RWPE2 (cell line): Measurements from ENCODE around the gene CLIP1.
"Not testable (repeated sequence)": the region's sequence is repeated elsewhere in the genome, so short reads cannot be mapped to it uniquely, and the experiment has no call there.

Experiments used
- ATAC-seq: fragments of 200-7000 bp; cut with Tn5 transposase; 3 replicates; pipeline ENCODE4 v1.9.1; 2021; ENCODE audit warnings: low read depth
- DNase-seq: peaks from one replicate; pipeline ENCODE4 v3.0.0-alpha.2; 2020; ENCODE audit warnings: low spot score
- H3K27ac ChIP-seq: fragments of 450-650 bp; 2 replicates; pipeline ENCODE4 v1.5.1; 2017; ENCODE audit warnings: mild to moderate bottlenecking; ENCODE audit not compliant: poor library complexity, severe bottlenecking
- H3K27me3 ChIP-seq: fragments of 250-450 bp; sonication (Bioruptor Pico); 2 replicates; pipeline ENCODE4 v1.5.1; 2021; ENCODE audit warnings: mild to moderate bottlenecking, moderate library complexity; ENCODE audit not compliant: insufficient read depth, poor library complexity, severe bottlenecking
- H3K36me3 ChIP-seq: fragments of 250-450 bp; sonication (Bioruptor Pico); 2 replicates; pipeline ENCODE4 v1.5.1; 2020; ENCODE audit warnings: low read depth, mild to moderate bottlenecking, moderate library complexity
- H3K4me1 ChIP-seq: fragments of 250-450 bp; sonication (Bioruptor Pico); 2 replicates; pipeline ENCODE4 v1.5.1; 2021; ENCODE audit warnings: mild to moderate bottlenecking, moderate library complexity; ENCODE audit not compliant: insufficient read depth, poor library complexity, severe bottlenecking
- H3K4me3 ChIP-seq: fragments of 250-450 bp; sonication (Bioruptor Pico); 2 replicates; pipeline ENCODE4 v1.5.1; 2021; ENCODE audit warnings: mild to moderate bottlenecking, moderate library complexity; ENCODE audit not compliant: severe bottlenecking
- H3K9me3 ChIP-seq: fragments of 250-450 bp; sonication (Bioruptor Pico); 2 replicates; pipeline ENCODE4 v1.5.1; 2021; ENCODE audit warnings: mild to moderate bottlenecking, moderate library complexity; ENCODE audit not compliant: severe bottlenecking
- TF ChIP-seq, protein P1 (sequence below): fragments of 450-650 bp; IDR thresholded peaks from one replicate; pipeline ENCODE4 v1.5.1; 2017; ENCODE audit warnings: mild to moderate bottlenecking, moderate library complexity; ENCODE audit not compliant: poor library complexity, severe bottlenecking

The CLIP1 gene

DNA sequence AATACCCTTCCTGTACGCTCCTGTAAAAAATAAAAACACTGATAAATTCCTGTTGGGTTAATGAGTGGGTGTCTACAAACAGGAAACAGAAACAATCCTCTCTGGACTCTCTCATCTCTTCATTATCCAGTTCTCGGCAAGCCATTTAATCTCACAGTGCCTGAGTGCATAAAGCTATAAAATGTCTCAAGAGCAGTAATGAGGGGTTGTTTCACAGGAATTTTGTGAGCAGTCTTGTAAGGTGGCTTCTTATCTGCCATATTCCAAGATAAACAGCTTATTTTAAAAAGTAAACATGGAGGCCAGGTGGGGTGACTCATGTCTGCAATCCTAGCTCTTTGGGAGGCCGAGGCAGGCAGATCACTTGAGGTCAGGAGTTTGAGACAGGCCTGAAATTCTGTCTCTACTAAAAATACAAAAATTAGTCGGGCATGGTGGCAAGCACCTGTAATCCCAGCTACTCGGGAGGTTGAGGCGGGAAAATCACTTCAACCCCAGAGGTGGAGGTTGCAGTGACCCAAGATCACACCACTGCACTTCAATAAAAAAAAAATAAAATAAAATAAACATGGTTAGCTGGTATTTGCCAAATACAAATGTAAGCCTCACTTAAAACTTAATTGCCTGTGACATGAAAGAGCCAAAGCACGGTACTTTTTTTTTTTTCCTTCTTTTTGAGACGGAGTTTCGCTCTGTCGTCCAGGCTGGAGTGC lies 54.0 kb downstream of the CLIP1 start:
- Histone ChIP-seq H3K4me3 (no peak overlapping the region), H3K27ac (peak overlapping the region; percentile 77), H3K4me1 (peaks cover 23% of the 10 kb centered on the region), H3K36me3 (peaks cover 25% of the 10 kb centered on the region), H3K27me3 (no peaks in the 10 kb centered on the region), H3K9me3 (no peaks in the 10 kb centered on the region)
- DNase-seq = no peak
- TF ChIP-seq, protein P1, sequence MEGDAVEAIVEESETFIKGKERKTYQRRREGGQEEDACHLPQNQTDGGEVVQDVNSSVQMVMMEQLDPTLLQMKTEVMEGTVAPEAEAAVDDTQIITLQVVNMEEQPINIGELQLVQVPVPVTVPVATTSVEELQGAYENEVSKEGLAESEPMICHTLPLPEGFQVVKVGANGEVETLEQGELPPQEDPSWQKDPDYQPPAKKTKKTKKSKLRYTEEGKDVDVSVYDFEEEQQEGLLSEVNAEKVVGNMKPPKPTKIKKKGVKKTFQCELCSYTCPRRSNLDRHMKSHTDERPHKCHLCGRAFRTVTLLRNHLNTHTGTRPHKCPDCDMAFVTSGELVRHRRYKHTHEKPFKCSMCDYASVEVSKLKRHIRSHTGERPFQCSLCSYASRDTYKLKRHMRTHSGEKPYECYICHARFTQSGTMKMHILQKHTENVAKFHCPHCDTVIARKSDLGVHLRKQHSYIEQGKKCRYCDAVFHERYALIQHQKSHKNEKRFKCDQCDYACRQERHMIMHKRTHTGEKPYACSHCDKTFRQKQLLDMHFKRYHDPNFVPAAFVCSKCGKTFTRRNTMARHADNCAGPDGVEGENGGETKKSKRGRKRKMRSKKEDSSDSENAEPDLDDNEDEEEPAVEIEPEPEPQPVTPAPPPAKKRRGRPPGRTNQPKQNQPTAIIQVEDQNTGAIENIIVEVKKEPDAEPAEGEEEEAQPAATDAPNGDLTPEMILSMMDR = no peak
- ATAC-seq = no peak

DNA sequence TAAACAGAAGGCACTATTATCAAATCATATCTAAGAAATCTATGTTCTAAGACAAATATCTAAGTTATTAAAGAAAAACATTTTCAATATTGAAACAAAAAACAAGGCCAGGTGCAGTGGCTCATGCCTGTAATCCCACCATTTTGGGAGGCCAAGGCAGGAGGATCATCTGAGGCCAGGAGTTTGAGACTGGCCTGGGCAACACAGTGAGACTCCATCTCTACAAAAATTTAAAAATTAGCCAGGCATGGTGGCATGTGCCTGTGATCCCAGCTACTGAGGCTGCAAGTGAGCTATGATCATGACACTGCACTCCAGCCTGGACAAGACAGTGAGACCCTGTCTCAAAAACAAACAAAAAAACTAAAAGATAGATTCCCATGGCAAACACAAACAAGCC lies 54.8 kb downstream of the CLIP1 start:
- not testable (repeated sequence) for DNase-seq, H3K27me3 ChIP-seq, H3K4me3 ChIP-seq, H3K9me3 ChIP-seq, ATAC-seq
- Histone ChIP-seq H3K4me1 (peaks cover 23% of the 10 kb centered on the region), H3K27ac (peak overlapping the region; percentile 77), H3K36me3 (peaks cover 28% of the 10 kb centered on the region)

DNA sequence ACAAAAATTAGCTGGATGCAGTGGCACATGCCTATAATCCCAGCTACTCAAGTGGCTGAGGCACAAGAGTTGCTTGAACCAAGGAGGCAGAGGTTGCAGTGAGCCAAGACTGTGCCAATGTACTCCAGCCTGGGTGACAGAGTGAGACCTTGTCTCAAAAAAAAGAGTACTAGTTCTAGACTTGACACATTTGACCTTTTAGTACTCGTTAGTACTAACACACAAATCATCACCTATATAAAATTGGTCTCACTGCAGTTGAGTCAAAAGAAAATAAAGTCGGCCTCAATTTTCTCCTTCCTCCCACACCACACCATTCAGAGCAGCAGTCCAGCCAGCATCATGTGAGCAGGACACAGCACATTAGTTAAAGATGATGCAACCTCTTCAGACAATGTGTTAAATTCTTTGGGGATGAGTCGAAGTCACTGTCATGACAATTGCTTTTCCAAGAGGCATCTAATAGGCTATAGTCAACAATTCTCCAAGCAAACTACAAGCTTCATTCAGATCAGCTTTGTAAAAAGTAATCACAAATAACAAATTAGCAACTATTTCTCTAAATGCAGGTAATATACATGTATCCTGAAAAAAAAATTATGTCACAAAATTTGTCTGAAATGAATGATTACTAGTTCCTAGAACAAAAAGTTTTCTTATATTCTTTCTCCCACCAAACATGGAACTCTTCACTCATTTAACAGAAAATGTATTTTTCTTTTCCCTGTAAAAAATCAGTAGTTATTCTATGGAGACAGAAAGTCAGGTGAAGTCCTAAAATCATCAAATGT lies 55.6 kb downstream of the CLIP1 start:
- H3K27me3 ChIP-seq = no peaks in the 10 kb centered on the region
- no peak overlapping the region for H3K4me3 ChIP-seq
- peak overlapping the region; percentile 77 for H3K27ac ChIP-seq
- TF ChIP-seq, protein P1 = no peak
- H3K4me1 ChIP-seq = peaks cover 23% of the 10 kb centered on the region
- no peaks in the 10 kb centered on the region for H3K9me3 ChIP-seq
- DNase-seq = no peak
- peak; percentile 98 for ATAC-seq
- H3K36me3 ChIP-seq = peaks cover 27% of the 10 kb centered on the region

DNA sequence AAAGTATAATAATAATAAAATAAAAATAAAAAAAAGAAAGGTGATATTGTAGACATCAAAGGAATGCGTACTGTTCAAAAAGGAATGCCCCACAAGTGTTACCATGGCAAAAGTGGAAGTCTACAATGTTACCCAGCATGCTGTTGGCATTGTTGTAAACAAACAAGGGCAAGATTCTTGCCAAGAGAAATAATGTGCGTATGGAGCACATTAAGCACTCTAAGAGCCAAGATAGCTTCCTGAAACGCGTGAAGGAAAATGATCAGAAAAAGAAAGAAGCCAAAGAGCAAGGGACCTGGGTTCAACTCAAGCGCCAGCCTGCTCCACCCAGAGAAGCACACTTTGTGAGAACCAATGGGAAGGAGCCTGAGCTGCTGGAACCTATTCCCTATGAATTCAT lies 57.2 kb downstream of the CLIP1 start:
- not testable (repeated sequence) for H3K27ac ChIP-seq, DNase-seq, H3K4me3 ChIP-seq, H3K27me3 ChIP-seq, H3K9me3 ChIP-seq, ATAC-seq
- H3K4me1 ChIP-seq = peaks cover 23% of the 10 kb centered on the region
- H3K36me3 ChIP-seq = peaks cover 42% of the 10 kb centered on the region

DNA sequence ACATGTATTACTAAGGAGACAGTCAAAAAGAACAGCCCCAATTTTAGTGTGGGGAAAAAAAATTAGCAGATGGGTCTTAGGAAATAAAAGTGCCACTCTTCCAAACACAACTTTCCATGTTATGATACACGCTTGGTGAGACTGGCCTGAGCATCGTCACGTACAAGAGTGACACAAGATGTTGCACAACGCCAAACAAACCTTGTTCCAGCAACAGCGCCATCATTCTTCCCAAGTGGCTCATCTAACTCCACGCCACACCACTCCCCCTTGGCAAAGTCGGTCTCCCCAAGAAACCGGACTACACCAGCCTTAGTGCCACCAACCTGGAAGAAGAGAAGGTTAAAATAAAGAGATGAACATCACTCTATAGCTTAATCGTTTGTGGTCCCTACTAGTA lies 58.7 kb downstream of the CLIP1 start:
- ATAC-seq = no peak
- H3K36me3 ChIP-seq = peaks cover 41% of the 10 kb centered on the region

More for the DNA sequence above, 58.7 kb downstream of the CLIP1 start:
- Histone ChIP-seq H3K4me1 (peaks cover 20% of the 10 kb centered on the region), H3K27me3 (no peaks in the 10 kb centered on the region), H3K4me3 (no peak overlapping the region), H3K9me3 (no peaks in the 10 kb centered on the region), H3K27ac (no peak overlapping the region)
- no peak for DNase-seq
- TF ChIP-seq, protein P1 = no peak
